ENCODE data around the gene PDGFRB. TPM values are rescaled to one million over a fixed set of nuclear protein-coding genes. Genes with fewer than 3 reads are reported as not detected.

PDGFRB gene
- total RNA-seq, 1 experiment from 2014 or later, result 0.34 TPM

DNA sequence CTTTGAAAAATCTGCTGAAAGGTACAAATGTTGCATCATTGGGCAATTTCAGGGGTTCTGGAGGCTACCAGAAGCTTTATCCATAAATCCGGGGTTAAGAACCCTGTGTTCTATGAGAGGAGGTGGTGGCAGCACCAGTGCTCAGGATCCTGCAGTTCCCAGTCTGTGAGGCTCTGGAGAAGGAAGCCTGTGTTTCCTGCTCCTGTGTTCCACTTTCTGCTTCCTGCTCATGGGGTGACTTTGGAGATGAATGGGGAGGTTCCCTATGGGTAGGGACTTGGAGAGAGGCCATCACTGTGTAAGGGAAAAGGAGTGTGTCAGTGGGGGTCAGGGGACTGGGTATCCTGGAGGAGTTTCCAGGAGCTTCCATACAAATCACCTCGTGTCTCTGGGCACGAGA lies 13.2 kb upstream of the PDGFRB start:
- no peaks in the 10 kb centered on the region for H3K9me3 ChIP-seq (ENCODE audit: control insufficient read depth in 1 of 2, insufficient read depth in 1 of 2, low read depth in 1 of 2, low read length in 2 of 2)
- no peak overlapping the region for H3K4me2 ChIP-seq (ENCODE audit: low read length)
- H2AFZ ChIP-seq (ENCODE audit: low read depth, low read length, poor library complexity, severe bottlenecking), result no peak overlapping the region
- BruUV-seq (replicated peaks), result no TSS peak
- RAD21 ChIA-PET (ENCODE audit: low non-redundant PET in 1 of 2, low total read pairs in 2 of 2, uncharacterized antibody in 2 of 2, unreplicated experiment in 2 of 2), result no interaction called here
- H3K79me2 ChIP-seq (ENCODE audit: insufficient read depth, low read length), result no peaks in the 10 kb centered on the region
- POLR2A ChIA-PET, result no interaction called here
- no peak for DNase-seq (ENCODE audit: low read depth, low spot score)
- H3K9ac ChIP-seq (ENCODE audit: low read length), result no peak overlapping the region
- TF ChIP-seq SIN3A (IDR thresholded peaks at IDR 0.05; ENCODE audit: low read depth) (no peak), CBX3 (IDR thresholded peaks at IDR 0.05; ENCODE audit: low read depth) (no peak), ZFX (IDR thresholded peaks at IDR 0.05) (no peak), POLR2AphosphoS5 (IDR thresholded peaks at IDR 0.05; ENCODE audit: low read depth, low read length) (no peak), POLR2A (IDR thresholded peaks at IDR 0.05; ENCODE audit: borderline replicate concordance, extremely low read depth, insufficient read depth, insufficient read length) (no peak), JUND (IDR thresholded peaks at IDR 0.05) (no peak), FOSL1 (IDR thresholded peaks at IDR 0.05; ENCODE audit: low read depth) (no peak), EZH2phosphoT487 (IDR thresholded peaks at IDR 0.05; ENCODE audit: borderline replicate concordance) (no peak), EZH2 (IDR thresholded peaks at IDR 0.05) (no peak), ELF1 (IDR thresholded peaks at IDR 0.05; ENCODE audit: borderline replicate concordance, low read depth) (no peak), TCF7L2 (IDR thresholded peaks at IDR 0.05; ENCODE audit: borderline replicate concordance, extremely low read depth, insufficient read depth, insufficient read length) (no peak), YY1 (IDR thresholded peaks at IDR 0.05; ENCODE audit: extremely low read depth, insufficient replicate concordance, low read depth, low read length) (no peak), SP1 (IDR thresholded peaks at IDR 0.05; ENCODE audit: low read depth) (no peak), CEBPB (IDR thresholded peaks at IDR 0.05; ENCODE audit: low read depth) (no peak), ZNF274 (IDR thresholded peaks at IDR 0.05; ENCODE audit: low read depth, low read length) (no peak)
- TF ChIP-seq, protein P1, sequence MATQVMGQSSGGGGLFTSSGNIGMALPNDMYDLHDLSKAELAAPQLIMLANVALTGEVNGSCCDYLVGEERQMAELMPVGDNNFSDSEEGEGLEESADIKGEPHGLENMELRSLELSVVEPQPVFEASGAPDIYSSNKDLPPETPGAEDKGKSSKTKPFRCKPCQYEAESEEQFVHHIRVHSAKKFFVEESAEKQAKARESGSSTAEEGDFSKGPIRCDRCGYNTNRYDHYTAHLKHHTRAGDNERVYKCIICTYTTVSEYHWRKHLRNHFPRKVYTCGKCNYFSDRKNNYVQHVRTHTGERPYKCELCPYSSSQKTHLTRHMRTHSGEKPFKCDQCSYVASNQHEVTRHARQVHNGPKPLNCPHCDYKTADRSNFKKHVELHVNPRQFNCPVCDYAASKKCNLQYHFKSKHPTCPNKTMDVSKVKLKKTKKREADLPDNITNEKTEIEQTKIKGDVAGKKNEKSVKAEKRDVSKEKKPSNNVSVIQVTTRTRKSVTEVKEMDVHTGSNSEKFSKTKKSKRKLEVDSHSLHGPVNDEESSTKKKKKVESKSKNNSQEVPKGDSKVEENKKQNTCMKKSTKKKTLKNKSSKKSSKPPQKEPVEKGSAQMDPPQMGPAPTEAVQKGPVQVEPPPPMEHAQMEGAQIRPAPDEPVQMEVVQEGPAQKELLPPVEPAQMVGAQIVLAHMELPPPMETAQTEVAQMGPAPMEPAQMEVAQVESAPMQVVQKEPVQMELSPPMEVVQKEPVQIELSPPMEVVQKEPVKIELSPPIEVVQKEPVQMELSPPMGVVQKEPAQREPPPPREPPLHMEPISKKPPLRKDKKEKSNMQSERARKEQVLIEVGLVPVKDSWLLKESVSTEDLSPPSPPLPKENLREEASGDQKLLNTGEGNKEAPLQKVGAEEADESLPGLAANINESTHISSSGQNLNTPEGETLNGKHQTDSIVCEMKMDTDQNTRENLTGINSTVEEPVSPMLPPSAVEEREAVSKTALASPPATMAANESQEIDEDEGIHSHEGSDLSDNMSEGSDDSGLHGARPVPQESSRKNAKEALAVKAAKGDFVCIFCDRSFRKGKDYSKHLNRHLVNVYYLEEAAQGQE (IDR thresholded peaks at IDR 0.05; ENCODE audit: low read depth), result no peak
- TF ChIP-seq, protein P2, sequence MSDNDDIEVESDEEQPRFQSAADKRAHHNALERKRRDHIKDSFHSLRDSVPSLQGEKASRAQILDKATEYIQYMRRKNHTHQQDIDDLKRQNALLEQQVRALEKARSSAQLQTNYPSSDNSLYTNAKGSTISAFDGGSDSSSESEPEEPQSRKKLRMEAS (IDR thresholded peaks at IDR 0.05), result no peak
- TF ChIP-seq, protein P3, sequence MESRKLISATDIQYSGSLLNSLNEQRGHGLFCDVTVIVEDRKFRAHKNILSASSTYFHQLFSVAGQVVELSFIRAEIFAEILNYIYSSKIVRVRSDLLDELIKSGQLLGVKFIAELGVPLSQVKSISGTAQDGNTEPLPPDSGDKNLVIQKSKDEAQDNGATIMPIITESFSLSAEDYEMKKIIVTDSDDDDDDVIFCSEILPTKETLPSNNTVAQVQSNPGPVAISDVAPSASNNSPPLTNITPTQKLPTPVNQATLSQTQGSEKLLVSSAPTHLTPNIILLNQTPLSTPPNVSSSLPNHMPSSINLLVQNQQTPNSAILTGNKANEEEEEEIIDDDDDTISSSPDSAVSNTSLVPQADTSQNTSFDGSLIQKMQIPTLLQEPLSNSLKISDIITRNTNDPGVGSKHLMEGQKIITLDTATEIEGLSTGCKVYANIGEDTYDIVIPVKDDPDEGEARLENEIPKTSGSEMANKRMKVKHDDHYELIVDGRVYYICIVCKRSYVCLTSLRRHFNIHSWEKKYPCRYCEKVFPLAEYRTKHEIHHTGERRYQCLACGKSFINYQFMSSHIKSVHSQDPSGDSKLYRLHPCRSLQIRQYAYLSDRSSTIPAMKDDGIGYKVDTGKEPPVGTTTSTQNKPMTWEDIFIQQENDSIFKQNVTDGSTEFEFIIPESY (IDR thresholded peaks at IDR 0.05; ENCODE audit: extremely low read depth, insufficient replicate concordance, low read length), result no peak
- TF ChIP-seq, protein P4, sequence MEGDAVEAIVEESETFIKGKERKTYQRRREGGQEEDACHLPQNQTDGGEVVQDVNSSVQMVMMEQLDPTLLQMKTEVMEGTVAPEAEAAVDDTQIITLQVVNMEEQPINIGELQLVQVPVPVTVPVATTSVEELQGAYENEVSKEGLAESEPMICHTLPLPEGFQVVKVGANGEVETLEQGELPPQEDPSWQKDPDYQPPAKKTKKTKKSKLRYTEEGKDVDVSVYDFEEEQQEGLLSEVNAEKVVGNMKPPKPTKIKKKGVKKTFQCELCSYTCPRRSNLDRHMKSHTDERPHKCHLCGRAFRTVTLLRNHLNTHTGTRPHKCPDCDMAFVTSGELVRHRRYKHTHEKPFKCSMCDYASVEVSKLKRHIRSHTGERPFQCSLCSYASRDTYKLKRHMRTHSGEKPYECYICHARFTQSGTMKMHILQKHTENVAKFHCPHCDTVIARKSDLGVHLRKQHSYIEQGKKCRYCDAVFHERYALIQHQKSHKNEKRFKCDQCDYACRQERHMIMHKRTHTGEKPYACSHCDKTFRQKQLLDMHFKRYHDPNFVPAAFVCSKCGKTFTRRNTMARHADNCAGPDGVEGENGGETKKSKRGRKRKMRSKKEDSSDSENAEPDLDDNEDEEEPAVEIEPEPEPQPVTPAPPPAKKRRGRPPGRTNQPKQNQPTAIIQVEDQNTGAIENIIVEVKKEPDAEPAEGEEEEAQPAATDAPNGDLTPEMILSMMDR (IDR thresholded peaks at IDR 0.05 in 2 of 3, conservative IDR thresholded peaks at IDR 0.05 in 1 of 3; ENCODE audit: borderline replicate concordance in 1 of 3, insufficient read depth in 1 of 3, low read depth in 2 of 3, low read length in 2 of 3), result no peak
- intact Hi-C loops (cut with micrococcal nuclease), result no loop called here
- no peak overlapping the region for H3K27ac ChIP-seq (ENCODE audit: low read depth, low read length)
- peaks cover 0 to under 1% of the 10 kb centered on the region in 2 experiments; a peak in 1 of 4 replicates for H3K4me1 ChIP-seq (ENCODE audit: control insufficient read depth in 1 of 2, insufficient read depth in 2 of 2, low read length in 2 of 2)
- H3K27me3 ChIP-seq (ENCODE audit: insufficient read depth, low read length), result peaks cover 9% of the 10 kb centered on the region
- H3K36me3 ChIP-seq (ENCODE audit: control insufficient read depth in 1 of 2, insufficient read depth in 2 of 2, low read length in 2 of 2), result no peaks in the 10 kb centered on the region
- H4K20me1 ChIP-seq (ENCODE audit: insufficient read depth), result no peaks in the 10 kb centered on the region
- no peaks in the 10 kb centered on the region for H3K9me2 ChIP-seq (ENCODE audit: insufficient read depth)
- no peak for ATAC-seq
- CTCF ChIA-PET, result no interaction called here
- no peak overlapping the region for H3K4me3 ChIP-seq (replicated peaks in 1 of 2; ENCODE audit: low read depth in 1 of 2, low read length in 2 of 2)

All from HCT116 (cell line).